Glutamatergic neuron (in vitro differentiated cells): ENCODE data around the gene GNLY. TPM values are rescaled to one million over a fixed set of nuclear protein-coding genes. Genes with fewer than 3 reads are reported as not detected.

ENCODE experiments used
- DNase-seq: peaks from one replicate; pipeline ENCODE4 v3.0.0; 2022
- H3K27ac Mint-ChIP-seq: one replicate; pipeline ENCODE4 v1.8.0; 2020; ENCODE audit warnings: mild to moderate bottlenecking, mixed read lengths, inconsistent platforms; ENCODE audit not compliant: unreplicated experiment
- H3K27me3 Mint-ChIP-seq: one replicate; pipeline ENCODE4 v1.8.0; 2020; ENCODE audit warnings: mild to moderate bottlenecking, moderate library complexity, mixed read lengths, inconsistent platforms; ENCODE audit not compliant: unreplicated experiment
- H3K36me3 Mint-ChIP-seq: one replicate; pipeline ENCODE4 v1.8.0; 2020; ENCODE audit warnings: mild to moderate bottlenecking, mixed read lengths, inconsistent platforms; ENCODE audit not compliant: unreplicated experiment
- H3K4me1 Mint-ChIP-seq: one replicate; pipeline ENCODE4 v1.8.0; 2020; ENCODE audit warnings: mild to moderate bottlenecking, low read depth, mixed read lengths, inconsistent platforms; ENCODE audit not compliant: unreplicated experiment
- H3K4me3 Mint-ChIP-seq: one replicate; pipeline ENCODE4 v1.8.0; 2020; ENCODE audit warnings: mild to moderate bottlenecking, mixed read lengths, inconsistent platforms; ENCODE audit not compliant: unreplicated experiment
- H3K9me3 Mint-ChIP-seq: one replicate; pipeline ENCODE4 v1.8.0; 2020; ENCODE audit warnings: mild to moderate bottlenecking, moderate library complexity, mixed read lengths, inconsistent platforms; ENCODE audit not compliant: unreplicated experiment
- CTCF ChIP-seq: fragments of 200-600 bp; sonication (generic); IDR thresholded peaks from one replicate; pipeline ENCODE4 v1.5.0; 2021; ENCODE audit not compliant: partially characterized antibody, unreplicated experiment
- total RNA-seq: library from RNA; stranded (reverse); fragmentation: NEBNext Ultra II Directional; extraction: Animal tissue kit (Norgen Biotek cat#: 25700); gene quantifications from one replicate; pipeline ENCODE4 v1.2.1, GENCODE V29; 2021; ENCODE audit not compliant: unreplicated experiment

Gene GNLY
- total RNA-seq, 1 donor from 2014 or later: not detected

- Mint-ChIP-seq H3K9me3 (peaks cover 5% of the 10 kb centered on the region), H3K4me3 (no peak overlapping the region), H3K36me3 (no peaks in the 10 kb centered on the region), H3K27ac (peak overlapping the region; percentile 28), H3K4me1 (peaks cover 5% of the 10 kb centered on the region), H3K27me3 (peaks cover 6% of the 10 kb centered on the region)
- TF ChIP-seq CTCF: no peak
- no peak for DNase-seq
These were observed 40.9 kb downstream of the GNLY start for GRCh38 chr2:85734942-85735608.

DNA sequence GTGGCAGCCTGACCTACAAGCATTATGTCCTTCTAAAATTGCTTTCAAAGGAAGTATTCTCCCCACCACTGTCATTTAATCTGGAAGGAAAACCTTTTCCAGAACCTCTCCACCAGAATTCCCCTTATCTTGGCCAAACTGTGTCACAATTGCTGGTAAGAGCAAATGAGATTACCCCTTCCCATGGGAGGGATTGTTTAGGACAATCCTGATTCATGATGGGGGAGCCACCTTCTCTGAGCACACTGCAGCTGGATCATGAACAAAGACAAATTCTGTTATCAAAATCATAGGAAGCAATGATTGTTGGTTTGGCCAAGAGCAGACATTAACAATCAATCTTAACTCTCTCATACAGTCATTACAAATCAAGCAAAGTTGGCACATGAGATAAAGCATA lies 41.5 kb downstream of the GNLY start:
- peaks cover 6% of the 10 kb centered on the region for H3K9me3 Mint-ChIP-seq
- H3K27ac Mint-ChIP-seq: no peak overlapping the region
- no peak overlapping the region for H3K4me3 Mint-ChIP-seq
- H3K36me3 Mint-ChIP-seq: no peaks in the 10 kb centered on the region
- no peak for DNase-seq
- TF ChIP-seq CTCF: no peak
- H3K27me3 Mint-ChIP-seq: peaks cover 6% of the 10 kb centered on the region
- peaks cover 5% of the 10 kb centered on the region for H3K4me1 Mint-ChIP-seq

GRCh38 chr2:85736456-85737355 lies 42.5 kb downstream of the GNLY start:
- Mint-ChIP-seq H3K36me3 (no peaks in the 10 kb centered on the region), H3K9me3 (peaks cover 8% of the 10 kb centered on the region), H3K27ac (no peak overlapping the region), H3K4me1 (peaks cover 7% of the 10 kb centered on the region), H3K4me3 (no peak overlapping the region), H3K27me3 (peaks cover 10% of the 10 kb centered on the region)
- DNase-seq: no peak
- no peak for TF ChIP-seq CTCF

GRCh38 chr2:85737481-85737880 lies 43.3 kb downstream of the GNLY start:
- Mint-ChIP-seq H3K4me1 (peaks cover 13% of the 10 kb centered on the region), H3K9me3 (peaks cover 10% of the 10 kb centered on the region), H3K27ac (no peak overlapping the region), H3K36me3 (no peaks in the 10 kb centered on the region), H3K4me3 (no peak overlapping the region), H3K27me3 (peaks cover 8% of the 10 kb centered on the region)
- DNase-seq: no peak
- TF ChIP-seq CTCF: no peak

DNA sequence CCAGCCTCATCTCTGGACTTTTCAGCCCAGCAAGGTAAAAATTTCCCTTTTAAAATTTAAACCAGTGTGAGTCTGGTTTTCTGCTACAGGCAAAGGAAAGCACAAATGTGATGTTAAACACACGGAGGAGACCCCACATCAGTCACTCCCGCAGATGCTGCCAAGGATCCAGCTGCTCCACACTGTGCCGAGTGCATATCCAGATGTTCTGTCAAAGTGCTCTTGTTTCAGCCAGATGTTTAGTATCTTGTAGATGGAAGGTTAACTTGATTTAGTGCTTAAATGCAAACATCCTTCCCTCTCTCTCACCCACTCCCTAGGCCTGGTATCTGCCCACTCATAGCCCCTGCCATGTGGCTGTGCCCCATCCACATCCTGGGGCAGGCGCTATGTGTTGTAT lies 43.8 kb downstream of the GNLY start:
- Mint-ChIP-seq H3K36me3 (no peaks in the 10 kb centered on the region), H3K27me3 (peaks cover 8% of the 10 kb centered on the region), H3K27ac (no peak overlapping the region), H3K4me1 (peaks cover 17% of the 10 kb centered on the region), H3K9me3 (peaks cover 10% of the 10 kb centered on the region), H3K4me3 (no peak overlapping the region)
- no peak for DNase-seq
- TF ChIP-seq CTCF: no peak
